Renal cortical epithelial cell (primary cell): Measurements from ENCODE around the gene TRIL. TPM values are rescaled to one million over a fixed set of nuclear protein-coding genes. Genes with fewer than 3 reads are reported as not detected.

Source experiments
- DNase-seq: peaks from one replicate; pipeline ENCODE4 v3.0.0-alpha.2; 2011; ENCODE audit warnings: low read depth
- total RNA-seq: library from RNA; depleted of rRNA; stranded (reverse); fragments of >200 nt; gene quantifications from 2 replicates; pipeline ENCODE4 v1.2.3, GENCODE V29; 2014

The TRIL gene
- total RNA-seq, 1 donor from 2014 or later = 0.94 TPM

DNA sequence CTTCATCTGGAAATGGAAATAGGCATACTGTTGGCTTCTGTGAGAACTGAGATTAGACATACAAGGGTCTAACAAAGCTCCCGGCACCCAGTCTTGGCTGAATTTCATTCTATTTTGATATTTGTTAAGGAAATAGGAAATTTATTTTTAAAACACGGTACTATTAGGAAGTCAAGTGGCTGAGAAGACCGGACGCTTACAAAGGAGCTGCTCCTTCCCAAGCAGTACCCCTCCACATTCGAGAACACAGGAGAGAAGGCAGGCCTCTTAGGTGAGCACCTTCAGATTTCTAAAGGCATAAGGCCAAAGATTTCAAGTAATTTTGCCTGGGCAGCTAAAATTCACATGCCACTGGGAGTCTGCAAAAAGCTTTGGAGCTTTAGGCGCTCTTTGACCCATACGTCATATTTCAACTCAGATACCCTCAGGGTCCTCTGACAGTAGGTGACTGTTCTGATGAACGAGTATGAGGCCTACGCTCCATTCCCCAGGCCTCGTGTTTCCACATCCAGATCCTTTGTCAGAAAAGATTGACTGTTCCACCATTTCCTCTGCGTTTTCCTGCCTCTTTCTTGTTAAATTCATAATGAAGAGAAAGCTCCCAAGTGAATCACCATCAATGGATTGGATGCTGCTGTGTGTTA is 17.3 kb downstream of the TRIL start:
- DNase-seq = no peak

- DNase-seq = no peak
Observed at GRCh38 chr7:28939844-28940544, 18.1 kb downstream of the TRIL start.

- no peak for DNase-seq
Observed at GRCh38 chr7:28939367-28939766, 18.8 kb downstream of the TRIL start.

- no peak for DNase-seq
Observed at GRCh38 chr7:28937619-28938018, 20.5 kb downstream of the TRIL start.

DNA sequence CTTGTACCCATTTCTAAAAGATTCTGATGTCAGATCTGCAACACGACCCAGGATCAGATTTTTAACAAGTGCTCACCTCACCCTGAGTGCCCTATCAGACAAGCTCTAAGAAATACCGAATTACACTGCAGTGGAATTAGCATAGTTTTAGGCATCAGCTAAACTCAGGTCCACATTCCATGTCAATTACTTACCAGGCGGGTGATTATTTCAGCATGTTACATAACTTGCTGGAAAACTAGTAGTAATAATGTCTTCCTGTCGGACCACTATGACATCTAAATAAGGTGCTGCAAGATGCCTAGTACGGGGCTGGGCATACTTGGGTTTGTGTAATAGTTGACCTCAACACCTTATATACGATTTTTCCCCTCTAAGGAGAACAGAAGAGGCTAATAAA is 21.0 kb downstream of the TRIL start:
- peak; percentile 43 for DNase-seq

DNA sequence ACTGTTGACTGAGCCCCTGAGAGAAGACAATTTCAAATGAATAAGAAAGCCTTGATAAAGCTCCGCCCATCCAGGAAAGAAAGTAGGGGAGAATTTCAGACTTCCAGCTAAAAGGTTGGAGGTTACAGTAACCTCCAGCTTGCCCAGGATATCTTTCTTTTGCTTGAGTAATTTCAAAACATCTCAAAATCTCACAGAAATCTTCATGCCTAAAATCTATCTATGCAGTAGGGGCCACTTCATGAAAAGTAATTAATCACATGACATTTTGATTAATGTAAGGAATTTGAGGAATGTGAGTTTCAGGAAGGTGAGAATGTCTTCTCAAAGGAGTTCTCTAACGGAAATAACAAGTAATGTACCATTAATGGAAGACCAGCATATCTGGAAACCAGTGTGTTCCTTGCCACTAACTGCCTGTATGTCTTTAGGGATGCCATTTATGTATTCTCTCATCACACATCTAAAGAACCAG is 24.2 kb downstream of the TRIL start:
- peak; percentile 66 for DNase-seq

DNA sequence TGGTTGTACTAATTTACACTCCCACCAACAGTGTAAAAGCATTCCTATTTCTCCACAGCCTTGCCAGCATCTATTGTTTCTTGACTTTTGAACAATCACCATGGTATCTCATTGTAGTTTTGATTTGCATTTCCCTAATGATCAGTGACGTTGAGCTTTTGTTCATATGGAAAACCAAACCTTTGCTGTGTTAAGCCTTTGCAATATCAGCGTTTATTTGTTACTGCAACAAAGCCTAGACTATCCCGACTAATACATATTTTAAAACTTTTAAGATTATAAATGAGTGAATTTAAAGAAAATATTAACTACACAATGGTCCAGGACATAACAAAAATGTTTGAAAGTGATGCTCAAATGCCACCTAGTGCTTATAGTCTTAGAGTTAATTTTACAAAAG is 26.6 kb downstream of the TRIL start:
- no peak for DNase-seq

- peak; percentile 91 for DNase-seq
Observed at GRCh38 chr7:28926871-28927597, 31.1 kb downstream of the TRIL start.

DNA sequence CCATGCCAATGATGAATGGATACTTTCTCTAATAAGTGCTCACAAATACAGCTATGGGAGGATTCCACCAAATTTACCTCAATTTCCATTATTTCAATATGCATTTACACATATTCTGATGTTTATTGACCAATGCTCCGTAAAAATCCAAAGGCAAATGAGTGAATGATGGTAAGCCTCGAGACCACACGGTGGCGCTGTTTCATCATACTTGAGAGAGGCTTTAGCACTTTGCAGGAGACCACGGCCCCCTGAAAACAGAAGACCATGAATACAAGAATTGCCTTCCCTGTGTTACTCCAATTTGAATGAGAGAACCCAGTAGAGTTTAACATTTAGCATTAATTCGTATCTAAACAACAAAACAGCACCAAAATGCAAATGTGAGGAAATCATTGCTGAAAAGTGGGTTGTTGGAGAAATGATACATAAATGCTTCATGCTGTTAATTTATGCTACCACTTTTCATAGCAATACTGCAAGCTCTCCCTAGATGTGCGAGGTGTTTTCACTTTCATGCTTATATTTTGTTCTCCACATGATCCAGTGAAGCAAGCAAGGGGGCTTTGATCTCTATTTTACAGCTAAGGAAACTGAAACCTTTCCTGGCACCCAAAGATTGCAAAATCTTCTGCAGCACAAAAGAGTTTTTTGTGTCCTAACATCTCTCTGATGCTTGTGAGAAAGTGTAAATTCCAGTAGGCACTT is 35.4 kb downstream of the TRIL start:
- DNase-seq = peak; percentile 71

DNA sequence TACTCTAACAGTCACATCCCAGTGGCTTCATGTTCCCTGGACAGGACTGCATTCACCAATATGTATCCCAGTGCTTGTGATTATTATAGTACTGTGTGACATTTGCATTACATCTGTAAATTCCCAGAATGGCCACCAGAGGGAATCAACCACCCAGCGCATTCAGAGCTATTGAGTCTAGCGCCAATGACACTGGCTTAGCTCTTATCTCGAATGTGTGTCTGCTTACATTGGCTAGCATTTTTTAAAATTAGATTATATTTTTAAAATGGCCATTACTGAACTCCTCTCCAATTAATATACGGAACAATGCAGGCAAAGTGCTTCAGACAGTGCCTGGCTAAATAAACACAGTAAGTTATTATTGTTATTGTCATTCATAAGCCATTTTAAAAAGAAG is 36.3 kb downstream of the TRIL start:
- DNase-seq = peak; percentile 59

GRCh38 chr7:28920424-28920823 is 37.7 kb downstream of the TRIL start:
- peak; percentile 48 for DNase-seq

GRCh38 chr7:28919510-28919909 is 38.6 kb downstream of the TRIL start:
- peak; percentile 65 for DNase-seq

DNA sequence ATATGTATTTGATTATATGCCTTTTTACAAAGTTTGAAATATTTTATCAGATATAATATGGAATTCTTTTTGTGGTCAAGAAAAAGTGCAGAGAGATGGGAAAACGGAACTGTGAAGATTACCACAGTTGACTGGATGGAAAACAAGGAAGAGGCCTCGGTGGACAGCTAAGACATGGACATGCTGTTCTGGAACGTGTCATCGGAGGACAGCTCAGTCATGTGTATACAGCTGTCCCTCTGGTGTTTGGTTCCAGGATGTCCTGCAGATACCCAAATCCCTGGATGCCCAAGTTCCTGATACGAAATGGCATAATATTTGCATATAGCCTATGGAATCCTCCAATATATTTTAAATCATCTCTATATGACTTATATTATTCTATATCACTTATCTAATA is 49.4 kb downstream of the TRIL start:
- no peak for DNase-seq

DNA sequence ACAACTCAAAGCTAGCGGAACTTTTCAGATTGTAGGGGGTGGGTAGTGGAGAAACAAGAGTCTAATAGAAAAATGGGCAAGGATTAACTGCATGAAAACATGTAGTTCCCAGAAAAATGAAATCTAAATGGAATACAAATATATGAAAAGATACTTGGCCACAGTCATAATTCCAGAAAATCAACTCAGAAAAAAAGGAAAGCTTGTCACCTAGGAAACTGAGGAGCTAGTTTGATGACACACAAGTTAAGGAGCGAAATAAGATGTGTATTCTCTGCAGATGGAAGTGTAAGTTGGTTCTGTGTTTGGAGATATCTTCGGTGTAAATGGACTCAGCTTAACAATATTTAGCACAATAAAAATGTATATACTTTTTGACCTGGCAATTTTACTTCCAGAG is 52.7 kb downstream of the TRIL start:
- no peak for DNase-seq

DNA sequence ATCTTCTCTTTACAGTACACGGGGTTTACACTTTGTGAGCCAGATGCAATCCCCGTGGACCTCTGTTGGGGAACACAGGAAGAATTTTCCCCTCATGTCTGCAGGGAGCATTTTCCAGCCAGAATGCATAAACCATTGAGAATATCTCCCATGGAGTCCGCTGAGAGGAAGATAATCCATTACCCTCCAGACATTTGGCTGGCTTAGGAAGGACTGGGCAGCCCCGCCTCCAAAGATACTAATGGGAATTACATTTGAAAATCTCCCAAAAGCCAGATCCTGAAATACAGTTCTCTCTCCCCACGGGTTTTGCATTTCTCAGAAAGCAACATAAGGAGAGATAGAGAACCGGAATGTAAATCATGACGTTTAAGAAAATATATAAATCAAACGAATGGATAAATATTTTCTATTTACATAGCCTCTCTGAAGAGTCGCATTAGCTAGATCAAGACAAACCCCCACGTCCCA is 53.5 kb downstream of the TRIL start:
- DNase-seq = no peak

DNA sequence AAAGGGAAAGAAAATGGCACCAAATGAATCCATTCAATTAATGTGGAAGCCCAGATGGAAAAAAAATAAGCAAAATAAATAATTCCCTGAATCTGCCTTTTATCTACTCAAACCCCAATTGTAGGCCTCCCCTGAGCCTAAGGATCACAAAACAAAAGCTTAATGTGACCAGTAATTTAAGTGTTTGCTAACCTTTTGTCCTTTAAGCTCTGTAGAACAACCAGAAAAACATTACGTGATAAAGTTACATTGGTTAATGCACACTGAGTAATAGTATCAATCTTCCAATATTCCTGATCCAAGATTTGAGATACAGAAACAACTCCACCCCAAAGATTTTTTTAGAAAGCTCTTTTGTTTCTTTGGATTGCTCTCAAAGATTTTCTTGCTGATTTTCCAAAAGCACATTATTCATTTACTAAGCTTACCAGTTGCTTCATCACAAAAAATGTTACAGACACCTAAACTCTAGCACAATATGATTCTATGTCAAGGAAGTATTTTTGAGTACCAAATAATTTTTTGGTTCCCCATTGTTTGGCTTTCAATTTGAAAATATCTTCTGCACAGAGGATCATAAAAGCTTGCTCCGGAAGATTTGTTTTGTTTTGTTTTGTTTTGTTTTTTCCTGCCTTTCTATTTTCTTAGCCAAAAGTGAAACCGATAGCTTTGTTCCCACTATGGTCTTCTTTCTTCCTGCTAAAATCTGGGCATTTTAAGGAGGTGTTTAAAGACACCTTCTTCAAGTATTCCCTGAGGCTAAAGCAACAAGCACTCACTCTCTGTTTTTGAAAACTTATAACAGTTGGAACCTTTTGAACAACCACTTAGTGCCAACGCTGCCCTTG is 54.2 kb downstream of the TRIL start:
- peak; percentile 48 for DNase-seq

Other genes starting within 250 kb of the TRIL start
- gene CPVL, start 188.2 kb upstream of the TRIL start, total RNA-seq = 18.2 and 23.2 TPM in 2 replicates
- gene CHN2, start 236.4 kb upstream of the TRIL start, total RNA-seq = 3.5 TPM in 2 replicates